Lower leg skin (tissue), 4 donors: Measurements from ENCODE around the gene NOM1. TPM values are rescaled to one million over a fixed set of nuclear protein-coding genes. Genes with fewer than 3 reads are reported as not detected.

Experiments
- DNase-seq, 2 donors: peaks; one replicate each; pipeline ENCODE4 v3.0.0-alpha.2; 2019; ENCODE audit warnings: low spot score in 2 of 2
- H3K4me3 ChIP-seq: fragments of 200-600 bp; sonication (generic); 2 replicates; pipeline ENCODE4 v1.5.1; 2017; ENCODE audit warnings: mild to moderate bottlenecking, low read depth; ENCODE audit not compliant: poor library complexity, severe bottlenecking
- POLR2A ChIP-seq, 2 donors: fragments of 450-650 bp; IDR thresholded peaks; one replicate each; pipeline ENCODE4 v1.6.1; 2016 to 2017; ENCODE audit warnings: antibody characterized with exemption in 2 of 2, mild to moderate bottlenecking in 1 of 2, moderate library complexity in 1 of 2
- WGBS, 2 donors: methylation state at CpG; one replicate each; pipeline ENCODE4 v1.1.5; 2018; 5-methylcytosine and 5-hydroxymethylcytosine counted together
- intact Hi-C: fragments of 100-400 bp; cut with DNase I; formaldehyde crosslinking; loops from one replicate; pipeline ENCODE4 v1.15.0; 2023; ENCODE audit warnings: low total_unique reads
- total RNA-seq, 4 donors: library from RNA; depleted of rRNA; stranded (reverse); fragments of >200 nt; gene quantifications; one replicate each; pipeline ENCODE4 v1.1.0, GENCODE V29; 2016
- TF ChIP-seq, protein P1 (sequence below), 3 donors: fragments of 450-650 bp; IDR thresholded peaks; one replicate each; pipeline ENCODE4 v1.5.1; 2016; ENCODE audit warnings: antibody characterized with exemption in 3 of 3, mild to moderate bottlenecking in 3 of 3, moderate library complexity in 2 of 3

Gene NOM1
- total RNA-seq, 4 donors from 2014 or later, result 9.0 to 26.4 (median 17.4) TPM

GRCh38 chr7:156993925-156994235 lies 44.4 kb downstream of the NOM1 start:
- intact Hi-C loops, result no loop called here
- peak in 1 of 2 donors; percentile 53 for DNase-seq
- H3K4me3 ChIP-seq, result no peak overlapping the region
- no peak for TF ChIP-seq POLR2A (IDR thresholded peaks at IDR 0.05)
- TF ChIP-seq, protein P1, sequence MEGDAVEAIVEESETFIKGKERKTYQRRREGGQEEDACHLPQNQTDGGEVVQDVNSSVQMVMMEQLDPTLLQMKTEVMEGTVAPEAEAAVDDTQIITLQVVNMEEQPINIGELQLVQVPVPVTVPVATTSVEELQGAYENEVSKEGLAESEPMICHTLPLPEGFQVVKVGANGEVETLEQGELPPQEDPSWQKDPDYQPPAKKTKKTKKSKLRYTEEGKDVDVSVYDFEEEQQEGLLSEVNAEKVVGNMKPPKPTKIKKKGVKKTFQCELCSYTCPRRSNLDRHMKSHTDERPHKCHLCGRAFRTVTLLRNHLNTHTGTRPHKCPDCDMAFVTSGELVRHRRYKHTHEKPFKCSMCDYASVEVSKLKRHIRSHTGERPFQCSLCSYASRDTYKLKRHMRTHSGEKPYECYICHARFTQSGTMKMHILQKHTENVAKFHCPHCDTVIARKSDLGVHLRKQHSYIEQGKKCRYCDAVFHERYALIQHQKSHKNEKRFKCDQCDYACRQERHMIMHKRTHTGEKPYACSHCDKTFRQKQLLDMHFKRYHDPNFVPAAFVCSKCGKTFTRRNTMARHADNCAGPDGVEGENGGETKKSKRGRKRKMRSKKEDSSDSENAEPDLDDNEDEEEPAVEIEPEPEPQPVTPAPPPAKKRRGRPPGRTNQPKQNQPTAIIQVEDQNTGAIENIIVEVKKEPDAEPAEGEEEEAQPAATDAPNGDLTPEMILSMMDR (IDR thresholded peaks at IDR 0.05), result no peak
- 73 to 85% methylated on average over 10 of the region's 10 CpGs for WGBS, 2 donors

- no peak overlapping the region for H3K4me3 ChIP-seq
- WGBS, 2 donors, result 74 to 80% methylated on average over 8 of the region's 8 CpGs
- peak in 1 of 2 donors; percentile 63 for DNase-seq
- intact Hi-C loops, result no loop called here
- TF ChIP-seq, protein P1 (IDR thresholded peaks at IDR 0.05), result no peak
- TF ChIP-seq POLR2A (IDR thresholded peaks at IDR 0.05), result no peak
Measured at GRCh38 chr7:156994417-156994816, 44.9 kb downstream of the NOM1 start.

- DNase-seq, result peak in 1 of 2 donors; percentile 75
- TF ChIP-seq, protein P1 (IDR thresholded peaks at IDR 0.05), result no peak
- intact Hi-C loops, result no loop called here
- WGBS, 2 donors, result 30 to 33% methylated on average over 21 to 23 of the region's 57 CpGs
- peak overlapping the region; percentile 22 for H3K4me3 ChIP-seq
Measured at GRCh38 chr7:156998988-156999957, 49.8 kb downstream of the NOM1 start.

GRCh38 chr7:156999958-157000726 lies 50.6 kb downstream of the NOM1 start:
- H3K4me3 ChIP-seq, result peak overlapping the region; percentile 22
- DNase-seq, result peak in 1 of 2 donors; percentile 73
- intact Hi-C loops, result no loop called here
- TF ChIP-seq, protein P1 (IDR thresholded peaks at IDR 0.05), result no peak
- TF ChIP-seq POLR2A (IDR thresholded peaks at IDR 0.05), result no peak
- WGBS, 2 donors, result 1% methylated on average over 41 to 51 of the region's 75 CpGs

- 17 to 21% methylated on average over 25 of the region's 25 CpGs for WGBS, 2 donors
- TF ChIP-seq POLR2A (IDR thresholded peaks at IDR 0.05), result no peak
- TF ChIP-seq, protein P1 (IDR thresholded peaks at IDR 0.05), result no peak
- intact Hi-C loops, result no loop called here
- DNase-seq, result peak in 1 of 2 donors; percentile 70
- no peak overlapping the region for H3K4me3 ChIP-seq
Measured at GRCh38 chr7:157000741-157001653, 51.5 kb downstream of the NOM1 start.
